ENCODE data around the gene POLH.
"Not testable (repeated sequence)": the region's sequence is repeated elsewhere in the genome, so short reads cannot be mapped to it uniquely, and the experiment has no call there.

The POLH gene
- total RNA-seq = 23.8 to 84.9 (median 40.7) reads per million in 9 experiments

GRCh38 chr6:43575772-43576551, at the start of gene POLH, which contains the start of gene XPO5:
Gene POLH (plus strand): TSS chr6:43576185. CDS start chr6:43582320, 6,135 bp downstream.
Gene XPO5 (minus strand): TSS chr6:43576038. CDS start chr6:43575864, 174 bp downstream.
- no peaks in the 10 kb centered on the region for H3K9me3 Mint-ChIP-seq
- no peaks in the 10 kb centered on the region for H3K27me3 Mint-ChIP-seq
- peak; percentile 95 for ATAC-seq (replicated peaks)
- peak within 1 kb of the TSS; percentile 94 to 96 for H3K27ac Mint-ChIP-seq
- peaks cover 21% of the 10 kb centered on the region for H3K36me3 Mint-ChIP-seq (ENCODE audit: insufficient read depth)
- H3K4me1 Mint-ChIP-seq (ENCODE audit: low read depth in 2 of 2) = peaks cover 26 to 32% of the 10 kb centered on the region in 2 donors
- peak; percentile 85 to 88 (median 87) for DNase-seq
- H3K4me3 Mint-ChIP-seq = peak within 1 kb of the TSS; percentile 98 to 99

- peaks cover 0 to 4% of the 10 kb centered on the region in 2 donors for H3K4me1 Mint-ChIP-seq (ENCODE audit: low read depth in 2 of 2)
- H3K27me3 Mint-ChIP-seq = no peaks in the 10 kb centered on the region
- H3K27ac Mint-ChIP-seq = peak overlapping the region in 1 of 2 donors; percentile 68
- DNase-seq (no peak), ATAC-seq (replicated peaks) (no peak)
- H3K4me3 Mint-ChIP-seq = no peak overlapping the region
- peaks cover 48% of the 10 kb centered on the region for H3K36me3 Mint-ChIP-seq (ENCODE audit: insufficient read depth)
- no peaks in the 10 kb centered on the region for H3K9me3 Mint-ChIP-seq
These were observed 43.8 kb upstream of the POLH start for GRCh38 chr6:43532201-43532600.

GRCh38 chr6:43538986-43539385, 37.0 kb upstream of the POLH start:
- DNase-seq; H3K9me3 Mint-ChIP-seq; H3K4me3 Mint-ChIP-seq; H3K27me3 Mint-ChIP-seq; H3K4me1 Mint-ChIP-seq (ENCODE audit: low read depth in 2 of 2); H3K27ac Mint-ChIP-seq; ATAC-seq (replicated peaks): not testable (repeated sequence)
- H3K36me3 Mint-ChIP-seq (ENCODE audit: insufficient read depth) = peaks cover 35% of the 10 kb centered on the region

- H3K4me1 Mint-ChIP-seq (ENCODE audit: low read depth in 2 of 2); DNase-seq; H3K27me3 Mint-ChIP-seq; H3K4me3 Mint-ChIP-seq; H3K9me3 Mint-ChIP-seq; H3K27ac Mint-ChIP-seq; ATAC-seq (replicated peaks): not testable (repeated sequence)
- H3K36me3 Mint-ChIP-seq (ENCODE audit: insufficient read depth) = peaks cover 37% of the 10 kb centered on the region
These were observed 36.6 kb upstream of the POLH start for GRCh38 chr6:43539409-43539808.

GRCh38 chr6:43540507-43540906, 35.5 kb upstream of the POLH start:
- Mint-ChIP-seq H3K27ac (no peak overlapping the region), H3K9me3 (no peaks in the 10 kb centered on the region), H3K36me3 (ENCODE audit: insufficient read depth) (peaks cover 45% of the 10 kb centered on the region), H3K4me3 (no peak overlapping the region), H3K27me3 (no peaks in the 10 kb centered on the region), H3K4me1 (ENCODE audit: low read depth in 2 of 2) (peaks cover 3 to 9% of the 10 kb centered on the region in 2 donors)
- DNase-seq (no peak), ATAC-seq (replicated peaks) (no peak)

- peaks cover 51% of the 10 kb centered on the region for H3K36me3 Mint-ChIP-seq (ENCODE audit: insufficient read depth)
- DNase-seq = no peak
- no peak overlapping the region for H3K4me3 Mint-ChIP-seq
- no peaks in the 10 kb centered on the region for H3K9me3 Mint-ChIP-seq
- ATAC-seq (replicated peaks) = no peak
- no peaks in the 10 kb centered on the region for H3K27me3 Mint-ChIP-seq
- H3K4me1 Mint-ChIP-seq (ENCODE audit: low read depth in 2 of 2) = peaks cover 3 to 9% of the 10 kb centered on the region in 2 donors
- no peak overlapping the region for H3K27ac Mint-ChIP-seq
These were observed 34.1 kb upstream of the POLH start for GRCh38 chr6:43541774-43542471.

- Mint-ChIP-seq H3K4me1 (ENCODE audit: low read depth in 2 of 2) (peaks cover 3 to 9% of the 10 kb centered on the region in 2 donors), H3K27me3 (no peaks in the 10 kb centered on the region), H3K9me3 (no peaks in the 10 kb centered on the region), H3K36me3 (ENCODE audit: insufficient read depth) (peaks cover 54% of the 10 kb centered on the region), H3K27ac (peak overlapping the region in 1 of 2 donors; percentile 9), H3K4me3 (no peak overlapping the region)
- ATAC-seq (replicated peaks) (peak; percentile 76), DNase-seq (no peak)
These were observed 31.5 kb upstream of the POLH start for GRCh38 chr6:43544461-43544860.

GRCh38 chr6:43547222-43547621, 28.8 kb upstream of the POLH start:
- H3K36me3 Mint-ChIP-seq (ENCODE audit: insufficient read depth) = peaks cover 61% of the 10 kb centered on the region
- peaks cover 3 to 9% of the 10 kb centered on the region in 2 donors for H3K4me1 Mint-ChIP-seq (ENCODE audit: low read depth in 2 of 2)
- H3K27ac Mint-ChIP-seq = peak overlapping the region; percentile 6 to 80
- H3K4me3 Mint-ChIP-seq = no peak overlapping the region
- ATAC-seq (replicated peaks) = no peak
- DNase-seq = no peak
- no peaks in the 10 kb centered on the region for H3K27me3 Mint-ChIP-seq
- no peaks in the 10 kb centered on the region for H3K9me3 Mint-ChIP-seq

- peaks cover 87% of the 10 kb centered on the region for H3K36me3 Mint-ChIP-seq (ENCODE audit: insufficient read depth)
- DNase-seq; H3K27me3 Mint-ChIP-seq; H3K4me1 Mint-ChIP-seq (ENCODE audit: low read depth in 2 of 2); H3K9me3 Mint-ChIP-seq; H3K4me3 Mint-ChIP-seq; H3K27ac Mint-ChIP-seq; ATAC-seq (replicated peaks): not testable (repeated sequence)
These were observed 18.4 kb upstream of the POLH start for GRCh38 chr6:43557620-43558019.

GRCh38 chr6:43559328-43559727, 16.7 kb upstream of the POLH start:
- Mint-ChIP-seq H3K4me3 (no peak overlapping the region), H3K4me1 (ENCODE audit: low read depth in 2 of 2) (no peaks in the 10 kb centered on the region), H3K27ac (no peak overlapping the region), H3K27me3 (no peaks in the 10 kb centered on the region), H3K9me3 (no peaks in the 10 kb centered on the region), H3K36me3 (ENCODE audit: insufficient read depth) (peaks cover 87% of the 10 kb centered on the region)
- DNase-seq = no peak
- ATAC-seq (replicated peaks) = no peak

- DNase-seq (no peak), ATAC-seq (replicated peaks) (no peak)
- Mint-ChIP-seq H3K4me1 (ENCODE audit: low read depth in 2 of 2) (peaks cover 6 to 8% of the 10 kb centered on the region in 2 donors), H3K27ac (peak overlapping the region in 1 of 2 donors; percentile 14), H3K36me3 (ENCODE audit: insufficient read depth) (peaks cover 67% of the 10 kb centered on the region), H3K27me3 (no peaks in the 10 kb centered on the region), H3K9me3 (no peaks in the 10 kb centered on the region), H3K4me3 (no peak overlapping the region)
These were observed 5.0 kb upstream of the POLH start for GRCh38 chr6:43570876-43571441.

GRCh38 chr6:43572015-43572414, 4.0 kb upstream of the POLH start:
- peaks cover 57% of the 10 kb centered on the region for H3K36me3 Mint-ChIP-seq (ENCODE audit: insufficient read depth)
- no peak for DNase-seq
- H3K9me3 Mint-ChIP-seq = no peaks in the 10 kb centered on the region
- no peak overlapping the region for H3K4me3 Mint-ChIP-seq
- peak overlapping the region in 1 of 2 donors; percentile 19 for H3K27ac Mint-ChIP-seq
- H3K27me3 Mint-ChIP-seq = no peaks in the 10 kb centered on the region
- H3K4me1 Mint-ChIP-seq (ENCODE audit: low read depth in 2 of 2) = peaks cover 11 to 14% of the 10 kb centered on the region in 2 donors
- no peak for ATAC-seq (replicated peaks)

- Mint-ChIP-seq H3K4me3 (peak overlapping the region; percentile 98 to 99), H3K27ac (peak overlapping the region; percentile 94 to 96), H3K4me1 (ENCODE audit: low read depth in 2 of 2) (peaks cover 26 to 32% of the 10 kb centered on the region in 2 donors), H3K27me3 (no peaks in the 10 kb centered on the region), H3K9me3 (no peaks in the 10 kb centered on the region), H3K36me3 (ENCODE audit: insufficient read depth) (peaks cover 29% of the 10 kb centered on the region)
- ATAC-seq (replicated peaks) (no peak), DNase-seq (no peak)
These were observed 747 bp upstream of the POLH start for GRCh38 chr6:43575105-43575771.
